Suprapubic skin (tissue), 4 donors: Measurements from ENCODE around the gene PGAP3. TPM values are rescaled to one million over a fixed set of nuclear protein-coding genes. Genes with fewer than 3 reads are reported as not detected.
A peak's percentile ranks its signal among the peaks of the same experiment; 100 is the strongest.

Source experiments
- DNase-seq, 2 donors: peaks; one replicate each; pipeline ENCODE4 v3.0.0-alpha.2; 2019; ENCODE audit warnings: low spot score in 2 of 2
- H3K27ac ChIP-seq: fragments of 200-600 bp; sonication (generic); one replicate; pipeline ENCODE4 v1.5.1; 2019
- H3K27me3 ChIP-seq: fragments of 200-600 bp; sonication (generic); one replicate; pipeline ENCODE4 v1.5.1; 2019
- H3K36me3 ChIP-seq: fragments of 200-600 bp; sonication (generic); one replicate; pipeline ENCODE4 v1.5.1; 2019
- H3K4me1 ChIP-seq: fragments of 200-600 bp; sonication (generic); one replicate; pipeline ENCODE4 v1.5.1; 2019
- H3K4me3 ChIP-seq: fragments of 200-600 bp; sonication (generic); one replicate; pipeline ENCODE4 v1.5.1; 2019; ENCODE audit warnings: mild to moderate bottlenecking
- H3K9me3 ChIP-seq: fragments of 200-600 bp; sonication (generic); one replicate; pipeline ENCODE4 v1.5.1; 2019
- CTCF ChIP-seq, 2 donors: fragments of 200-600 bp in 1 of 2; fragments of 450-650 bp in 1 of 2; sonication (generic) in 1 of 2; IDR thresholded peaks; one replicate each; pipeline ENCODE4 v1.5.1; 2016 to 2019; ENCODE audit warnings: antibody characterized with exemption in 2 of 2, mild to moderate bottlenecking in 1 of 2, moderate library complexity in 1 of 2
- EP300 ChIP-seq: sonication (generic); formaldehyde crosslinking; IDR thresholded peaks from one replicate; pipeline ENCODE4 v1.6.1; 2017; ENCODE audit warnings: antibody characterized with exemption
- POLR2A ChIP-seq, 2 donors: fragments of 450-650 bp; IDR thresholded peaks; one replicate each; pipeline ENCODE4 v1.6.1; 2017; ENCODE audit warnings: antibody characterized with exemption in 2 of 2, mild to moderate bottlenecking in 2 of 2, moderate library complexity in 2 of 2
- POLR2AphosphoS5 ChIP-seq, 3 donors: sonication (generic); formaldehyde crosslinking; IDR thresholded peaks; one replicate each; pipeline ENCODE4 v1.6.1; 2017; ENCODE audit warnings: antibody characterized with exemption in 3 of 3
- WGBS: methylation state at CpG from one replicate; pipeline ENCODE4 v1.1.5; 2018; 5-methylcytosine and 5-hydroxymethylcytosine counted together
- total RNA-seq, 4 donors: library from RNA; depleted of rRNA; stranded (reverse); fragments of >200 nt; gene quantifications; one replicate each; pipeline ENCODE4 v1.1.0, GENCODE V29; 2016

Gene PGAP3
- total RNA-seq, 4 donors from 2014 or later = 25.7 to 41.5 (median 32.7) TPM

- TF ChIP-seq POLR2AphosphoS5 (IDR thresholded peaks at IDR 0.05) = no peak
- TF ChIP-seq POLR2A (IDR thresholded peaks at IDR 0.05) = no peak
- no peak for TF ChIP-seq CTCF (IDR thresholded peaks at IDR 0.05)
- no peak for TF ChIP-seq EP300
- Histone ChIP-seq H3K27me3 (peaks cover 54% of the 10 kb centered on the region), H3K36me3 (peaks cover 10% of the 10 kb centered on the region), H3K4me3 (no peak overlapping the region), H3K9me3 (no peaks in the 10 kb centered on the region), H3K4me1 (peaks cover 72% of the 10 kb centered on the region), H3K27ac (no peak overlapping the region)
- DNase-seq = no peak
- 59% methylated on average over 2 of the region's 2 CpGs for WGBS
Measured at GRCh38 chr17:39666231-39666600, 21.6 kb downstream of the PGAP3 start.

GRCh38 chr17:39665642-39666224, 22.1 kb downstream of the PGAP3 start:
- H3K4me1 ChIP-seq = peaks cover 70% of the 10 kb centered on the region
- TF ChIP-seq POLR2AphosphoS5 (IDR thresholded peaks at IDR 0.05) (no peak), CTCF (IDR thresholded peaks at IDR 0.05) (peak in 1 of 2 donors; percentile 18)
- H3K27ac ChIP-seq = no peak overlapping the region
- peaks cover 15% of the 10 kb centered on the region for H3K36me3 ChIP-seq
- H3K4me3 ChIP-seq = no peak overlapping the region
- WGBS = 64% methylated on average over 7 of the region's 17 CpGs
- peaks cover 51% of the 10 kb centered on the region for H3K27me3 ChIP-seq
- no peaks in the 10 kb centered on the region for H3K9me3 ChIP-seq
- DNase-seq = no peak

GRCh38 chr17:39664581-39665561, 23.0 kb downstream of the PGAP3 start, which contains the start of gene TCAP:
Gene TCAP (plus strand): TSS chr17:39665349. CDS start chr17:39665360, 11 bp downstream.
- Histone ChIP-seq H3K27ac (peak within 1 kb of the TSS; percentile 22), H3K4me3 (no peak within 1 kb of the TSS), H3K4me1 (peaks cover 73% of the 10 kb centered on the region), H3K27me3 (peaks cover 48% of the 10 kb centered on the region), H3K9me3 (no peaks in the 10 kb centered on the region), H3K36me3 (peaks cover 24% of the 10 kb centered on the region)
- TF ChIP-seq CTCF (IDR thresholded peaks at IDR 0.05) (no peak), POLR2AphosphoS5 (IDR thresholded peaks at IDR 0.05) (no peak), EP300 (no peak), POLR2A (IDR thresholded peaks at IDR 0.05) (no peak)
- DNase-seq = no peak
- WGBS = 55% methylated on average over 15 of the region's 15 CpGs

- no peak for DNase-seq
- WGBS = 56% methylated on average over 9 of the region's 17 CpGs
- Histone ChIP-seq H3K36me3 (peaks cover 32% of the 10 kb centered on the region), H3K27ac (peak overlapping the region; percentile 56), H3K9me3 (no peaks in the 10 kb centered on the region), H3K4me1 (peaks cover 77% of the 10 kb centered on the region), H3K27me3 (peaks cover 39% of the 10 kb centered on the region), H3K4me3 (no peak overlapping the region)
- TF ChIP-seq POLR2A (IDR thresholded peaks at IDR 0.05) (no peak), EP300 (no peak), POLR2AphosphoS5 (IDR thresholded peaks at IDR 0.05) (no peak), CTCF (IDR thresholded peaks at IDR 0.05) (no peak)
Measured at GRCh38 chr17:39663688-39664580, 23.9 kb downstream of the PGAP3 start.
